HepG2 (cell line): Measurements from ENCODE around the gene SETD1A. TPM values are rescaled to one million over a fixed set of nuclear protein-coding genes. Genes with fewer than 3 reads are reported as not detected.

Experiments used
- AGO2 ChIP-seq: fragments of 200-400 bp; formaldehyde crosslinking; optimal IDR thresholded peaks from 2 replicates; pipeline ENCODE3; 2017; ENCODE audit warnings: mild to moderate bottlenecking, low read depth, low read length, moderate library complexity
- BRD4 ChIP-seq: sonication (generic); formaldehyde crosslinking; IDR thresholded peaks from 2 replicates; pipeline ENCODE4 v1.4.0; 2020; ENCODE audit warnings: missing genetic modification reagents
- ESRRA ChIP-seq: sonication (generic); formaldehyde crosslinking; IDR thresholded peaks from 2 replicates; pipeline ENCODE4 v1.5.1; 2020; ENCODE audit warnings: mild to moderate bottlenecking, low read depth, missing genetic modification reagents
- FOXJ3 ChIP-seq: sonication (generic); formaldehyde crosslinking; IDR thresholded peaks from 2 replicates; pipeline ENCODE4 v1.4.0; 2020; ENCODE audit warnings: missing genetic modification reagents, mild to moderate bottlenecking, borderline replicate concordance
- HMGA1 ChIP-seq: sonication (generic); formaldehyde crosslinking; conservative IDR thresholded peaks from 2 replicates; pipeline ENCODE4 v1.4.0; 2020; ENCODE audit warnings: missing genetic modification reagents
- HOMEZ ChIP-seq: IDR thresholded peaks from 2 replicates; pipeline ENCODE4 v1.6.1; 2016; ENCODE audit warnings: low read depth
- JUNB ChIP-seq: sonication (generic); formaldehyde crosslinking; IDR thresholded peaks from 2 replicates; pipeline ENCODE4 v1.8.0; 2022; ENCODE audit warnings: missing genetic modification reagents, mild to moderate bottlenecking, borderline replicate concordance
- LRRFIP1 ChIP-seq: sonication (generic); formaldehyde crosslinking; conservative IDR thresholded peaks from 2 replicates; pipeline ENCODE4 v1.4.0; 2020; ENCODE audit warnings: missing genetic modification reagents
- MAFF ChIP-seq: IDR thresholded peaks from 2 replicates; pipeline ENCODE4 v1.6.1; 2011; ENCODE audit warnings: low read depth, low read length, improper control_type of control experiment
- MXI1 ChIP-seq: IDR thresholded peaks from 3 replicates; pipeline ENCODE4 v1.6.1; 2012; ENCODE audit warnings: low read depth, low read length, inconsistent platforms, borderline replicate concordance
- NCOR1 ChIP-seq: fragments of 200-600 bp; sonication (generic); IDR thresholded peaks from 2 replicates; pipeline ENCODE4 v1.7.0; 2017; ENCODE audit warnings: antibody characterized with exemption, low read length, borderline replicate concordance
- NFIB ChIP-seq: sonication (generic); formaldehyde crosslinking; IDR thresholded peaks from 2 replicates; pipeline ENCODE4 v1.9.0; 2021; ENCODE audit warnings: missing genetic modification reagents, mild to moderate bottlenecking, borderline replicate concordance
- NR2F1 ChIP-seq, 2 experiments: fragments of 450-650 bp in 1 of 2; formaldehyde crosslinking in 1 of 2; IDR thresholded peaks; 2 replicates each; pipeline versions ENCODE4 v1.5.0 to v1.6.1; 2016 to 2020; ENCODE audit warnings: mild to moderate bottlenecking in 1 of 2, missing compliant biosample characterization in 1 of 2, missing genetic modification reagents in 1 of 2, moderate library complexity in 1 of 2
- POLR2A ChIP-seq, 2 experiments: IDR thresholded peaks; 2 replicates each; pipeline ENCODE4 v1.6.1; 2011; ENCODE audit warnings: low read depth in 2 of 2, low read length in 2 of 2, mild to moderate bottlenecking in 1 of 2, moderate library complexity in 1 of 2; ENCODE audit not compliant: insufficient read depth in 1 of 2
- PRPF4 ChIP-seq: fragments of 200-400 bp; formaldehyde crosslinking; IDR thresholded peaks from 2 replicates; pipeline ENCODE4 v1.6.1; 2016; ENCODE audit warnings: low read length, low read depth; ENCODE audit not compliant: poor library complexity, severe bottlenecking
- RXRA ChIP-seq: sonication (generic); formaldehyde crosslinking; IDR thresholded peaks from 2 replicates; pipeline ENCODE4 v1.5.1; 2020; ENCODE audit warnings: missing genetic modification reagents
- SPEN ChIP-seq: sonication (generic); formaldehyde crosslinking; IDR thresholded peaks from 2 replicates; pipeline ENCODE4 v1.5.1; 2020; ENCODE audit warnings: low read depth, mild to moderate bottlenecking, missing genetic modification reagents
- SRY ChIP-seq: sonication (generic); formaldehyde crosslinking; IDR thresholded peaks from 2 replicates; pipeline ENCODE4 v1.8.0; 2022; ENCODE audit warnings: mild to moderate bottlenecking, missing genetic modification reagents
- ZBTB42 ChIP-seq: sonication (generic); formaldehyde crosslinking; IDR thresholded peaks from 2 replicates; pipeline ENCODE4 v1.5.0; 2020; ENCODE audit warnings: mild to moderate bottlenecking, missing genetic modification reagents
- ZC3H4 ChIP-seq: sonication (generic); formaldehyde crosslinking; IDR thresholded peaks from 2 replicates; pipeline ENCODE4 v1.4.0; 2020; ENCODE audit warnings: missing genetic modification reagents, borderline replicate concordance
- ZFP36 ChIP-seq: fragments of 150-350 bp; IDR thresholded peaks from 2 replicates; pipeline ENCODE4 v1.6.1; 2018; ENCODE audit warnings: borderline replicate concordance, low read length, low read depth; ENCODE audit not compliant: partially characterized antibody
- ZNF143 ChIP-seq: sonication (generic); formaldehyde crosslinking; IDR thresholded peaks from 2 replicates; pipeline ENCODE4 v1.4.0; 2020; ENCODE audit warnings: missing genetic modification reagents
- ZNF576 ChIP-seq: sonication (generic); formaldehyde crosslinking; IDR thresholded peaks from 2 replicates; pipeline ENCODE4 v1.4.0; 2020; ENCODE audit warnings: mild to moderate bottlenecking, missing genetic modification reagents
- ZSCAN30 ChIP-seq: sonication (generic); formaldehyde crosslinking; IDR thresholded peaks from 2 replicates; pipeline ENCODE4 v1.5.0; 2020; ENCODE audit warnings: mild to moderate bottlenecking, missing genetic modification reagents
- polyA plus RNA-seq, 8 experiments: library from polyadenylated mRNA; depleted of rRNA in 3 of 8; stranded (reverse) in 7 of 8; unstranded in 1 of 8; fragments of >200 nt; fragmentation: Illumina TruSeq in 4 of 8; extraction: Trizol in 4 of 8; gene quantifications; 2 replicates each; pipeline versions ENCODE4 v1.2.1 to v1.2.3, GENCODE V29; 2011 to 2016; ENCODE audit warnings: low read depth in 4 of 8, missing spikeins in 1 of 8, mixed read lengths in 1 of 8; ENCODE audit not compliant: insufficient read depth in 1 of 8
- total RNA-seq, 5 experiments: library from RNA; depleted of rRNA; stranded (reverse); fragments of >200 nt; fragmentation: Illumina TruSeq; extraction: Trizol; gene quantifications; 2 replicates each; pipeline ENCODE4 v1.2.3, GENCODE V29; 2016; ENCODE audit warnings: low read depth in 1 of 5

Gene SETD1A
- total and polyA plus RNA-seq, 2 of the 13 experiments (the other 11 are each of a cell fraction or from before 2014, with no cell fraction given), result 3.8 to 5.6 TPM

GRCh38 chr16:31033709-31034492, 76.3 kb downstream of the SETD1A start (continued):
- TF ChIP-seq HOMEZ, result peak; percentile 26; the same call in 1 of the 2 replicates
- TF ChIP-seq POLR2A (IDR thresholded peaks at IDR 0.05; ENCODE audit: insufficient read depth in 1 of 2, low read depth in 2 of 2, low read length in 2 of 2), result peak; percentile 95 to 97
- no peak for TF ChIP-seq ZFP36
- peak; percentile 84; the same call in 2 of the 3 replicates for TF ChIP-seq MXI1
- 0 out of 2 replicates have a peak, but pooled peaks have one; percentile 35 for TF ChIP-seq ESRRA (CRISPR knock-in tag)
- no peak for TF ChIP-seq BRD4 (CRISPR knock-in tag)
- TF ChIP-seq ZBTB42 (CRISPR knock-in tag), result no peak
- no peak for TF ChIP-seq JUNB (CRISPR knock-in tag)
- TF ChIP-seq SRY (CRISPR knock-in tag), result 0 out of 2 replicates have a peak, but pooled peaks have one; percentile 30
- TF ChIP-seq RXRA (CRISPR knock-in tag), result no peak
- no peak; the same call in 1 of the 2 replicates for TF ChIP-seq ZC3H4 (CRISPR knock-in tag)
- peak; percentile 77 for TF ChIP-seq AGO2
- TF ChIP-seq ZSCAN30, result peak; percentile 89
- no peak for TF ChIP-seq NCOR1
- TF ChIP-seq HMGA1, result no peak
- TF ChIP-seq ZNF143 (CRISPR knock-in tag), result peak; percentile 98
- TF ChIP-seq NR2F1 (CRISPR knock-in tag; IDR thresholded peaks at IDR 0.05), result no peak
- TF ChIP-seq PRPF4, result no peak
- TF ChIP-seq FOXJ3 (CRISPR knock-in tag), result no peak
- TF ChIP-seq ZNF576 (CRISPR knock-in tag), result peak; percentile 25; the same call in 1 of the 2 replicates
- TF ChIP-seq SPEN (CRISPR knock-in tag), result 0 out of 2 replicates have a peak, but pooled peaks have one; percentile 36
- no peak for TF ChIP-seq LRRFIP1 (CRISPR knock-in tag)
- TF ChIP-seq NFIB, result no peak
- no peak for TF ChIP-seq MAFF
